WTC11 (cell line): ENCODE data around the gene PLAAT3. TPM values are rescaled to one million over a fixed set of nuclear protein-coding genes. Genes with fewer than 3 reads are reported as not detected.

Source experiments
- ATAC-seq: fragments of 200-7000 bp; cut with Tn5 transposase; 2 replicates; pipeline ENCODE4 v1.10.0; 2021; ENCODE audit warnings: mild to moderate bottlenecking, moderate library complexity
- CTCF ChIA-PET: fragments of 300-600 bp; sonication (Branson Sonifier 250); formaldehyde crosslinking; loops from one replicate; lab custom pipeline; 2021; ENCODE audit warnings: antibody characterized with exemption; lab: Charles Lee
- POLR2A ChIA-PET: fragments of 350-600 bp; sonication (Branson Sonifier 250); formaldehyde crosslinking; loops from one replicate; lab custom pipeline; 2021; ENCODE audit warnings: antibody characterized with exemption; lab: Charles Lee
- DNase-seq: peaks from one replicate; pipeline ENCODE4 v3.0.0; 2021; ENCODE audit warnings: low spot score
- H3K27ac Mint-ChIP-seq: 2 replicates; pipeline ENCODE4 v1.8.0; 2021; ENCODE audit warnings: mixed read lengths
- H3K27me3 Mint-ChIP-seq: 2 replicates; pipeline ENCODE4 v1.8.0; 2021; ENCODE audit warnings: low read depth, mild to moderate bottlenecking, moderate library complexity, mixed read lengths
- H3K36me3 Mint-ChIP-seq: 2 replicates; pipeline ENCODE4 v1.8.0; 2021; ENCODE audit warnings: mixed read lengths
- H3K4me1 Mint-ChIP-seq: 2 replicates; pipeline ENCODE4 v1.8.0; 2022; ENCODE audit warnings: mixed read lengths
- H3K4me3 Mint-ChIP-seq: 2 replicates; pipeline ENCODE4 v1.8.0; 2021; ENCODE audit warnings: mild to moderate bottlenecking, moderate library complexity, mixed read lengths
- H3K9me3 Mint-ChIP-seq: 2 replicates; pipeline ENCODE4 v1.8.0; 2021; ENCODE audit warnings: mixed read lengths
- ATF2 ChIP-seq: sonication (generic); formaldehyde crosslinking; IDR thresholded peaks from 2 replicates; pipeline ENCODE4 v1.8.1; 2022; ENCODE audit warnings: low read depth, missing genetic modification reagents, borderline replicate concordance
- CDX4 ChIP-seq: fragments of 250-450 bp; sonication (Bioruptor Pico); IDR thresholded peaks from 2 replicates; pipeline ENCODE4 v1.9.0; 2021; ENCODE audit warnings: moderate library complexity, mild to moderate bottlenecking, inconsistent platforms, borderline replicate concordance
- GRHL2 ChIP-seq: fragments of 250-450 bp; sonication (Bioruptor Pico); IDR thresholded peaks from 2 replicates; pipeline ENCODE4 v1.8.0; 2022; ENCODE audit warnings: mild to moderate bottlenecking, moderate library complexity; ENCODE audit not compliant: insufficient replicate concordance, severe bottlenecking
- IRF1 ChIP-seq: sonication (generic); formaldehyde crosslinking; IDR thresholded peaks from 2 replicates; pipeline ENCODE4 v1.8.0; 2023; ENCODE audit warnings: missing genetic modification reagents
- JAZF1 ChIP-seq: fragments of 250-450 bp; sonication (Bioruptor Pico); IDR thresholded peaks from 2 replicates; pipeline ENCODE4 v1.9.0; 2021; ENCODE audit warnings: moderate library complexity, mild to moderate bottlenecking, inconsistent platforms
- RELA ChIP-seq: sonication (generic); formaldehyde crosslinking; IDR thresholded peaks from 2 replicates; pipeline ENCODE4 v1.8.1; 2022; ENCODE audit warnings: missing genetic modification reagents, mild to moderate bottlenecking, borderline replicate concordance
- SMAD4 ChIP-seq: sonication (generic); formaldehyde crosslinking; IDR thresholded peaks from 2 replicates; pipeline ENCODE4 v1.8.0; 2022; ENCODE audit warnings: mild to moderate bottlenecking, missing genetic modification reagents
- TCF7 ChIP-seq: sonication (generic); formaldehyde crosslinking; IDR thresholded peaks from 2 replicates; pipeline ENCODE4 v1.8.0; 2022; ENCODE audit warnings: mild to moderate bottlenecking, low read depth, missing genetic modification reagents, moderate library complexity
- TEAD1 ChIP-seq: sonication (generic); formaldehyde crosslinking; IDR thresholded peaks from 2 replicates; pipeline ENCODE4 v1.8.0; 2022; ENCODE audit warnings: mild to moderate bottlenecking, missing genetic modification reagents
- ZBTB43 ChIP-seq: sonication (generic); formaldehyde crosslinking; IDR thresholded peaks from 2 replicates; pipeline ENCODE4 v1.8.1; 2023; ENCODE audit warnings: mild to moderate bottlenecking, missing genetic modification reagents
- ZMAT4 ChIP-seq: fragments of 250-450 bp; sonication (Bioruptor Pico); IDR thresholded peaks from 2 replicates; pipeline ENCODE4 v1.9.0; 2021; ENCODE audit warnings: mild to moderate bottlenecking
- ZNF138 ChIP-seq: sonication (generic); formaldehyde crosslinking; conservative IDR thresholded peaks from 2 replicates; pipeline ENCODE4 v1.8.1; 2022; ENCODE audit warnings: mild to moderate bottlenecking, moderate library complexity, missing genetic modification reagents
- ZNF232 ChIP-seq: sonication (generic); formaldehyde crosslinking; IDR thresholded peaks from 2 replicates; pipeline ENCODE4 v1.8.0; 2022; ENCODE audit warnings: mild to moderate bottlenecking, missing genetic modification reagents
- ZNF281 ChIP-seq: sonication (generic); formaldehyde crosslinking; IDR thresholded peaks from 2 replicates; pipeline ENCODE4 v1.8.0; 2023; ENCODE audit warnings: mild to moderate bottlenecking, missing genetic modification reagents
- ZNF416 ChIP-seq: fragments of 250-450 bp; sonication (Bioruptor Pico); IDR thresholded peaks from 2 replicates; pipeline ENCODE4 v1.9.0; 2021; ENCODE audit warnings: mild to moderate bottlenecking, inconsistent platforms
- total RNA-seq: library from RNA; stranded (reverse); gene quantifications from 3 replicates; pipeline ENCODE4 v1.2.3, GENCODE V29; 2021

Gene PLAAT3
- total RNA-seq, 1 experiment from 2014 or later, result 160 TPM

GRCh38 chr11:63609971-63610580 lies 4.2 kb downstream of the PLAAT3 start:
- H3K4me1 Mint-ChIP-seq, result peaks cover 59% of the 10 kb centered on the region
- ChIA-PET POLR2A (interaction anchor here (0.6 kb wide), 2 partner anchors 14 to 59 kb away, joined by 3 to 11 read pairs; no protein-coding TSS in a partner anchor), CTCF (interaction anchor here (2.3 kb wide), 1 partner anchor 131 kb away, joined by 7 read pairs; no protein-coding TSS in a partner anchor)
- peaks cover 33% of the 10 kb centered on the region for H3K27me3 Mint-ChIP-seq
- H3K27ac Mint-ChIP-seq, result peak overlapping the region; percentile 46
- H3K9me3 Mint-ChIP-seq, result no peaks in the 10 kb centered on the region
- ATAC-seq (no peak), DNase-seq (no peak)
- TF ChIP-seq ZNF138 (CRISPR knock-in tag), result no peak
- TF ChIP-seq CDX4 (CRISPR knock-in tag), result no peak
- H3K36me3 Mint-ChIP-seq, result peaks cover 8% of the 10 kb centered on the region
- peak overlapping the region; percentile 78 for H3K4me3 Mint-ChIP-seq

- H3K36me3 Mint-ChIP-seq, result peaks cover 12% of the 10 kb centered on the region
- H3K27me3 Mint-ChIP-seq, result peaks cover 33% of the 10 kb centered on the region
- CTCF ChIA-PET, result interaction anchor here (2.3 kb wide), 1 partner anchor 130 kb away, joined by 7 read pairs; no protein-coding TSS in a partner anchor
- peak overlapping the region; percentile 48; the same call in 1 of the 2 replicates for H3K27ac Mint-ChIP-seq
- peaks cover 63% of the 10 kb centered on the region for H3K4me1 Mint-ChIP-seq
- POLR2A ChIA-PET, result interaction anchor here (0.6 kb wide), 1 partner anchor 14 kb away, joined by 11 read pairs; no protein-coding TSS in a partner anchor
- DNase-seq (no peak), ATAC-seq (no peak)
- no peaks in the 10 kb centered on the region for H3K9me3 Mint-ChIP-seq
- no peak overlapping the region for H3K4me3 Mint-ChIP-seq
- no peak for TF ChIP-seq ZMAT4 (CRISPR knock-in tag)
- TF ChIP-seq TEAD1 (CRISPR knock-in tag), result no peak
- TF ChIP-seq SMAD4 (CRISPR knock-in tag), result no peak
- no peak for TF ChIP-seq RELA (CRISPR knock-in tag)
- no peak for TF ChIP-seq ZNF281 (CRISPR knock-in tag)
- no peak for TF ChIP-seq ATF2 (CRISPR knock-in tag)
- no peak for TF ChIP-seq ZNF416 (CRISPR knock-in tag)
- no peak for TF ChIP-seq TCF7 (CRISPR knock-in tag)
- TF ChIP-seq ZBTB43 (CRISPR knock-in tag), result no peak
- TF ChIP-seq ZNF232, result no peak
- TF ChIP-seq IRF1 (CRISPR knock-in tag), result no peak
- no peak for TF ChIP-seq GRHL2 (CRISPR knock-in tag)
- no peak for TF ChIP-seq JAZF1 (CRISPR knock-in tag)
- TF ChIP-seq, all 79 proteins: peak for 0
Measured at GRCh38 chr11:63609536-63609935, 4.7 kb downstream of the PLAAT3 start.
